Skeletal muscle tissue (tissue), 4 donors: ENCODE data around the gene ANO6. TPM values are rescaled to one million over a fixed set of nuclear protein-coding genes. Genes with fewer than 3 reads are reported as not detected.

Experiments used
- H3K27ac ChIP-seq: one replicate; pipeline ENCODE4 v1.7.0; 2013; ENCODE audit warnings: mild to moderate bottlenecking, low read depth, low read length, inconsistent platforms
- H3K27me3 ChIP-seq, 3 donors: one replicate each; pipeline ENCODE4 v1.7.0; 2013; ENCODE audit warnings: low read length in 3 of 3; ENCODE audit not compliant: control insufficient read depth in 3 of 3, insufficient read depth in 3 of 3
- H3K36me3 ChIP-seq, 3 donors: one replicate each; pipeline ENCODE4 v1.7.0; 2013; ENCODE audit warnings: low read length in 3 of 3; ENCODE audit not compliant: control insufficient read depth in 3 of 3, insufficient read depth in 3 of 3
- H3K4me1 ChIP-seq, 3 donors: one replicate each; pipeline ENCODE4 v1.7.0; 2013; ENCODE audit warnings: low read length in 3 of 3, mild to moderate bottlenecking in 3 of 3; ENCODE audit not compliant: control insufficient read depth in 3 of 3, insufficient read depth in 3 of 3
- H3K4me3 ChIP-seq, 3 donors: one replicate each; pipeline ENCODE4 v1.7.0; 2013; ENCODE audit warnings: low read length in 3 of 3
- H3K9ac ChIP-seq, 3 donors: one replicate each; pipeline ENCODE4 v1.7.0; 2013; ENCODE audit warnings: low read length in 3 of 3, mild to moderate bottlenecking in 3 of 3, moderate library complexity in 2 of 3, low read depth in 1 of 3
- H3K9me3 ChIP-seq, 3 donors: one replicate each; pipeline ENCODE4 v1.7.0; 2013; ENCODE audit warnings: low read length in 3 of 3; ENCODE audit not compliant: control insufficient read depth in 3 of 3
- total RNA-seq: library from RNA; depleted of rRNA; stranded (reverse); fragments of >200 nt; gene quantifications from one replicate; pipeline ENCODE4 v1.2.3, GENCODE V29; 2014
- donor health status: Osteomylitis.

ANO6 gene
- total RNA-seq, 1 donor from 2014 or later, result 50.6 TPM

DNA sequence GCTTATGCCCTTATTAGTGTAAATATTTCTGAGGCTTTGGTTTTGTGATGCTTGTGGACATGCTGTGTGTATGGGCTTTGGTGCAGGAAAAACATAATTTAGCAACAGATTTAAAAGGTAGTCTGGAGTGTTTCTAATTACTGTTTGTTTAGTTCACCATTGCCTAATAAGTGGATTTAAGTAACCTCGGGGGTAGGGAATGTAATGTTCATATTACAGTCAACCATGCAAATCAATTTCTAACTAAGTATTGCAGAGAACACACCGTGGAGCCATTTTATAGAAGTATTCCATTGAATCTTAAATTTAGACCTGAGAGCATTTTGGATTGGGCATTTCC is 53.5 kb downstream of the ANO6 start:
- Histone ChIP-seq H3K4me3 (no peak overlapping the region), H3K9ac (no peak overlapping the region), H3K36me3 (peaks cover 0 to 2% (median 0%) of the 10 kb centered on the region in 3 donors), H3K27ac (peak overlapping the region; percentile 39), H3K4me1 (peaks cover 21 to 33% (median 33%) of the 10 kb centered on the region in 3 donors), H3K27me3 (no peaks in the 10 kb centered on the region), H3K9me3 (no peaks in the 10 kb centered on the region)

DNA sequence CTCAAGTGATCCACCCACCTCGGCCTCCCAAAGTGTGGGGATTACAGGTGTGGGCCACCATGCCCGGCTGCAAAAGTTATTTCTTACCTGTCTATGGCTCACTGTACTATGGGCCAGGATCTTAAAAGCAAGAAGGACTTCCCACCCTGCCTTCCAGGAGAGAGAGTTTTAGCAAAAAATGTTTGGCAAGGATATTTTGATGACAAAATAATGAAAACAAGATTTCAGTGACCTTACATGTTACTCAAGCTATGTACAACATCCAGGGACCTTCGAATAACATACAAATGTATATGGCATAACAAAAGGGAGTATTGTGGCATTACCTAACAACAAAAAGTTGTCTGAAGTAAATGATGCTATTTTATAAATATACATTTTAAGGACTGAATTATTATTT is 55.1 kb downstream of the ANO6 start:
- H3K4me1 ChIP-seq, result peaks cover 22 to 42% (median 37%) of the 10 kb centered on the region in 3 donors
- no peak overlapping the region for H3K4me3 ChIP-seq
- H3K36me3 ChIP-seq, result peaks cover 0 to 2% (median 0%) of the 10 kb centered on the region in 3 donors
- H3K9ac ChIP-seq, result no peak overlapping the region
- H3K27ac ChIP-seq, result no peak overlapping the region
- no peaks in the 10 kb centered on the region for H3K9me3 ChIP-seq
- no peaks in the 10 kb centered on the region for H3K27me3 ChIP-seq

DNA sequence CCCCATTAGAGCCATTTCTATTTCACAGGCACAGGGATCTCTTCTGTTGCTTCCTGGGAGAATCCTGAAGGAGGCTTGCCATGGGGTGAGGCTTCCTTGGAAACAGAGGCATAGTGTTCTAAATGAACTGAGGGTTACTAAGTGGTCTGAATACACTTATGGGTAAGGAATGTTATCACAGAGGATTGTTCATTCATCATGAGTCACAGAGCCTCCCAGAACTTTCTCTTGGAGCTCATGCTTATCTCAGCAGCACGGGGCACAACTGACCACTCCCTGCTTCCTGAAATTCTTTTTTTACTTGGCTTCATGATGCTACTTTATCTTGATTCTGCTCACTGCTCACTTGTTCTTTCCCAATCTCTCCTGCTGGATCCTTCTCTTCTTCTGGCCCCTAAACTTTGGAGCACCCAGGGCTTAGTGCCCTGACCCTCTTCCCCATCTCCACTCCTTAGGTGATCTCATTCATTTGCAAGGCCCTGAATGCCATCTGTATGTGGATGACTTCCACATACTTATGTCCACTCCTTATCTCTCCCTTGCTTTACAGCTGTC is 57.9 kb downstream of the ANO6 start:
- Histone ChIP-seq H3K27ac (peak overlapping the region; percentile 29), H3K4me1 (peaks cover 23 to 42% (median 40%) of the 10 kb centered on the region in 3 donors), H3K4me3 (no peak overlapping the region), H3K9me3 (no peaks in the 10 kb centered on the region), H3K9ac (no peak overlapping the region), H3K27me3 (no peaks in the 10 kb centered on the region), H3K36me3 (peaks cover 0 to 2% (median 0%) of the 10 kb centered on the region in 3 donors)

DNA sequence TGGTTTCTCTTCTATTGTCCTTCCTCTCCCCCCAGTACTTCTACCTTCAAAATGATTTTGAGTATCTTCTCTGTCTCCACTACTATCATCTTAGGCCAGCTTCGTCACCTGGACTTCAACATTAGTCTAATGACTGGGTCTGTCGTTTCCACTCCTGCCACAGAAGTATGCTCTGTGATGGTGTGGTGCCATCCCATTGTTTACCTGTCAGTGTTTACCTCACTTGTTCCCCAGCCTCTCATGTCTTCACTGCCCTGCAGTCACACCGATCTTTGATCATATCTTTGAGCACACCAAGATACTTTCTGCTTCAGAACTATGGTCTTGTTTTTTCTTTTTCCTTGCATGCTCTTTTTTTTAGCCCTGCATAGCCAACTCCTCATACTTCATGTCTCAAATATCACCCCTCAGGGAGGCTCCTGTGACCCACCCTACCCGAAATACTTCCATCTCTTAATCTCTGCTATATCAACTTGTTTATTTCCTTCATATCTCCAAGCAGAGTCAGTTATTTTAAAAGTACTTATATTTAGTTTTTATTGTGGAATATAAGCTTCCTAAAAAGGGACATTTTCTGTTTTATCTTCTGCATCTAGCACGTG is 60.4 kb downstream of the ANO6 start:
- Histone ChIP-seq H3K4me3 (peak overlapping the region in 1 of 3 donors; percentile 14), H3K9ac (no peak overlapping the region), H3K27me3 (no peaks in the 10 kb centered on the region), H3K9me3 (no peaks in the 10 kb centered on the region), H3K4me1 (peaks cover 9 to 38% (median 35%) of the 10 kb centered on the region in 3 donors), H3K36me3 (peaks cover 0 to 2% (median 0%) of the 10 kb centered on the region in 3 donors), H3K27ac (no peak overlapping the region)

DNA sequence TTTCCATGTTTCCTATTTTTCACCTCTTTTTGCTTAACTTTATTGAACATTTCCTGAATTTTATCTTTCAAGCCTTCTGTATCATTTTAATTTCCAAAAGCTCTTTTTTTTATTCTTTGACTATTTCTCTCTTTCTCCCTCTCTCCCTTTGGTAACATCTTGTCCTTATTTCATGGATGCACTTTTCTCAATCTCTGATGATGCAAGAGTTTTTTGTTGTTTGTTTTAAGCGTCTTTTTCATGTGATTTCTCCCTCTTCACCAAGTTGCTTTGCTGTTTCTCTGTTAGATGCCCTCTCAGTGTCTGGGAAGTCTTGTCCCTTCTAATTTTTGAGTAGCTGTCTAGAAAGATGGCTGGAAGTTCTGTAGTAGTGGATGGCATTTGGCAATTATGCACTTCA is 62.6 kb downstream of the ANO6 start:
- Histone ChIP-seq H3K27me3 (no peaks in the 10 kb centered on the region), H3K27ac (no peak overlapping the region), H3K36me3 (peaks cover 0 to 2% (median 0%) of the 10 kb centered on the region in 3 donors), H3K4me1 (peaks cover 12 to 34% (median 32%) of the 10 kb centered on the region in 3 donors), H3K9ac (no peak overlapping the region), H3K4me3 (no peak overlapping the region), H3K9me3 (no peaks in the 10 kb centered on the region)

DNA sequence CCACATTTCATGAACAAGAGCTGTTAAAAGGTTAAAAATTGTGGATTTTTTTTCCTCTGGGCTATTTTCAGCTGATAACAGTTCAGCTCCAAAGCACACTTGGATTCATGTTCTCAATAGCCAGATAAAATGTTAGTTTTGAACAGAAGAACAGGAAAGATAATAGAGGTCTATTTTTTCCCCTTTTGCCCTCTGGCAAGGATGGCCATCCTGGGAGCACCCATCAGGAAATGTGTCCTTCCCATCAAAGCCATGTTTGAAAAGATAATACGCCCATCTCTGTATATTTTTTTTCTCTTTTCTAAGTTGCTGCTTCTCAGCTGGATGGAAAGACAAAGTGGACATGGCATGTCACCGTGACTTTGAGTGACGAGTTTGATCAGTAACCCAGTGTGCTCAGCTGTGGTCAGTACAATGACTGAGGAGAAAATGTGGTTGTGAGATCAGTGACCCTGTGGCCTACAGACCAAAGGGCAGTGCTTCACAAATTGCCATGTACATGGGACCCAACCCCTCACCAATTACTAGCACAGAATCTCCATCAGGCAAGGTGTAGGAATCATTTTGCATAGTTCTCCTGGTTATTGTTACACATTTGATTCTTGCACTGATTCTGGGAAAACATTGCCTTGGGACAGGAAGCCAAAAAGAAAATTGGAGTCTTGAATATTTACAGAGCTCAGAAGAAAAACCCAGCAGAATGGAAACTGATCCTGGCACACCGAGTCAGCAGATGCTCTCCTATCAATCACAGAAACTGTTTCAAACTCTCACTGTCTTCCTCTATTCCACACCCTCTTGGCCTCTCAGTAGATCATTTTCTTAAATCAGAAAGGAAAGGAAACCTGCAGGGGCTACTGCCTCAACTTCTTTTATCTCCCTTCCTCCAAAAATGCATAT is 64.3 kb downstream of the ANO6 start:
- no peaks in the 10 kb centered on the region for H3K36me3 ChIP-seq
- H3K4me1 ChIP-seq, result peaks cover 8 to 35% (median 24%) of the 10 kb centered on the region in 3 donors
- H3K9me3 ChIP-seq, result no peaks in the 10 kb centered on the region
- H3K27me3 ChIP-seq, result no peaks in the 10 kb centered on the region
- H3K27ac ChIP-seq, result no peak overlapping the region
- H3K9ac ChIP-seq, result no peak overlapping the region
- H3K4me3 ChIP-seq, result no peak overlapping the region

DNA sequence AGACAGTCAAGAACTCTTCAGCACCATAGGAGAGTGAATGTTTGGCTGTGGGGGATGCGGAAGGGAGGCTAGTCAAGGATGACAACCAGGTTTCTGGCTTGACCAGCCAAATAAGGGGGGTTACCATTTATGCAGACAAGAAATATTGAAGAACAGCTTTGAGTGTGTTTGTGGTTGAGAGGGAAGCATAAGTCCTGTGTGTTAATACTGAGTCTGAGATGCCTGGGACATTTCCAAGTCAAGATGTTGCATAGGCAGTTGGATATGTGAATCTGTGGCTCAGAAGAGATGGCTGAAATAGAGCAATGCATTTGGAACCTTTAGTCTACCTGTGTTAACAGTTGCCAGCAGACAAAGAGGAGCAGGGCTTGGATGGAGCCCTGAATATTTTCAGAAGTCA is 66.1 kb downstream of the ANO6 start:
- no peak overlapping the region for H3K4me3 ChIP-seq
- no peaks in the 10 kb centered on the region for H3K27me3 ChIP-seq
- no peaks in the 10 kb centered on the region for H3K9me3 ChIP-seq
- H3K27ac ChIP-seq, result no peak overlapping the region
- H3K36me3 ChIP-seq, result no peaks in the 10 kb centered on the region
- H3K4me1 ChIP-seq, result peaks cover 3 to 24% (median 14%) of the 10 kb centered on the region in 3 donors
- no peak overlapping the region for H3K9ac ChIP-seq

DNA sequence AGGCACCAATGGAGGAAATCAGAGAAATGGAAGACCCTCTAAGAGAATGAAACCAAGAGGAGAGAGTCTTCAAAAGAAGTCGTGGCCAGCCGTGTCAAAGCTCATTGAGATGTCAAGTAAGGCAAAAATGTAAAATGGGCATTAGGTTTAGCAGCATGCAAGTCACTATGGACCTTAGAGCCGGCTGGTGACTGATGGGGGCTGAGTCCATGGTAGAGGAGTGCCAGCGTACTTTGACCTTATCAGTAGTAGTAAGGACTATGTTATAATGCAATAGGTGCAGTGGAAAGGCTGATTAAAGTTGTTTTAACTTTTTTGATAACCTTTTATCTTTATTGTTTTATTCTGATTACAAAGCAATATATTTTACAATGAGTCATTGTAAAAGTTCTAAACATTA is 66.5 kb downstream of the ANO6 start:
- H3K4me1 ChIP-seq, result peaks cover 3 to 19% (median 14%) of the 10 kb centered on the region in 3 donors

DNA sequence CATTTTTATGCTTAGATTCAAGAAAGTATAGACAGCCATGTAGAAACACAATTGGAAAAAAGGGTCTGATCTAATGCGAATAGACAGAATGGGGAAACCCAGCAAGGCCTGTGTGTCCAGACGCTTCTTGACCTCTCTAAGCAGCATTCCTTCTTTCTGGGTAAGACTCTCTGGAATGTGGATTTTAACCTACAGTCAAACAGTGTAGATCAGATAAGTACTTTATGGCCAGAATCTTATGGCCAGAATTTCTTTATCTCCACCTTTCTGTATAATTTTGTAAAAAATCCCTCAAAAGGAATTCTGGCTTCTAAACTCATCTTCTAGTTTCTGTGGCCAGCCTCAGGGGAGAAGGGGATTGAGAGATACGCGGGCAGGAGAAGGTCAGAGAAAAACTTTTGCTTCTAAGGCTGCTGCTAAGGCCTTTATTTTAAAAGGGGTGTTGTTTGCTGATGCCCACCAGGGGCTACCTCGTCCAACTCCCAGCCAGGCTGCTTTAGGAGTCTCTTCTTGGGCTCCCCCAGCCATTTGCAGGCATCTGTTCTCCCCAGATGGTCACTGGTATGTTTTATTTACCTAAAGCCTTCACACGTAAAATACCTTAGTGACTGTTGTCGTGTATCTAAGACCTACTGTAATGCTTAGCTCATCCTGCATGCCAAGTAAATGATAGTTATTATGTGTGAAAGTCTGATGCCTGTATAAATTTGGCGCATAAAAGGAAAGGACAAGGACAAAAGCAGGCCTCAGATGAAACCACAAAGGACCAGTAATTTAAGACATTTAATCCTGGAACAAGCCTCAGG is 68.4 kb downstream of the ANO6 start:
- Histone ChIP-seq H3K27ac (peak overlapping the region; percentile 20), H3K9ac (no peak overlapping the region), H3K4me3 (no peak overlapping the region), H3K27me3 (no peaks in the 10 kb centered on the region), H3K9me3 (no peaks in the 10 kb centered on the region), H3K4me1 (peaks cover 3 to 19% (median 14%) of the 10 kb centered on the region in 3 donors), H3K36me3 (no peaks in the 10 kb centered on the region)

More for the DNA sequence above, 66.5 kb downstream of the ANO6 start:
- no peak overlapping the region for H3K27ac ChIP-seq
- H3K9me3 ChIP-seq, result no peaks in the 10 kb centered on the region
- H3K36me3 ChIP-seq, result no peaks in the 10 kb centered on the region
- no peak overlapping the region for H3K9ac ChIP-seq
- H3K27me3 ChIP-seq, result no peaks in the 10 kb centered on the region
- H3K4me3 ChIP-seq, result no peak overlapping the region
